ENCODE data around the gene MAN2A2.
"Not testable (repeated sequence)": the region's sequence is repeated elsewhere in the genome, so short reads cannot be mapped to it uniquely, and the experiment has no call there.

The MAN2A2 gene

GRCh38 chr15:90922712-90923322 is 19.7 kb downstream of the MAN2A2 start:
- not testable (repeated sequence) for DNase-seq

DNA sequence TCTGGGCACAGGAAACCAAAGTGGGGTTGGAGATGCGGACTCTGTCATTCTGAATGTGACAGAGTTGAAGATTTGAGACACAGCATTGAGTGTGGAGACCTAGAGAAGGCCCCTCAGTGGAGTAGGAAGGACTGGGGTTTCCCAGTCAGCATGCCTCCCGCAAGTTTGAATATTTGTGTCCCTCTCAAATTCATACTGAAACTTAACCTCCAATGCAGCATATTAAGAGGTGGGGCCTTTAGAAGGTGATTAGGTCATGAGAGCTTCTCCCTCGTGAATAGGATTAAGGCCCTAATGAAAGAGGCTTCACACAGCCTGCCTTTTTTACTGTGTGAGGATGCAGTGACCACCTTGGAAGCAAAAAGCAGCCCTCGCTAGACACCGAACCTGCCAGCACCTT is 21.3 kb downstream of the MAN2A2 start:
- DNase-seq, result no peak

DNA sequence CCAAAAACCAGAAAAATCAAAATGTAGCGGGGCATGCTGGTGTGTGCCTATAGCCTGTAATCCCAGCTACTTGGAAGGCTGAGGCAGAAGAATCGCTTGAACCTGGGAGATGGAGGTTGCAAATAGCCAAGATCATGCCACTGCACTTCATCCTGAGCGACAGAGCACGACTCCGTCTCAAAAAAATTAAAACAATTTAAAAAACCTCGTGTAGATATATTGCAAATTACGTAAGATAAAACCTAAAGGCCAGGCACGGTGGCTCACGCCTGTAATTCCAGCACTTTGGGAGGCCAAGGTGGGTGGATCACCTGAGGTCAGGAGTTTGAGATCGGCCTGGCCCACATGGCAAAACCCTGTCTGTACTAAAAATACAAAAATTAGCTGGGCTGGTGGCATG is 23.7 kb downstream of the MAN2A2 start:
- not testable (repeated sequence) for DNase-seq

GRCh38 chr15:90928106-90928505 is 25.0 kb downstream of the MAN2A2 start:
- DNase-seq, result not testable (repeated sequence)

DNA sequence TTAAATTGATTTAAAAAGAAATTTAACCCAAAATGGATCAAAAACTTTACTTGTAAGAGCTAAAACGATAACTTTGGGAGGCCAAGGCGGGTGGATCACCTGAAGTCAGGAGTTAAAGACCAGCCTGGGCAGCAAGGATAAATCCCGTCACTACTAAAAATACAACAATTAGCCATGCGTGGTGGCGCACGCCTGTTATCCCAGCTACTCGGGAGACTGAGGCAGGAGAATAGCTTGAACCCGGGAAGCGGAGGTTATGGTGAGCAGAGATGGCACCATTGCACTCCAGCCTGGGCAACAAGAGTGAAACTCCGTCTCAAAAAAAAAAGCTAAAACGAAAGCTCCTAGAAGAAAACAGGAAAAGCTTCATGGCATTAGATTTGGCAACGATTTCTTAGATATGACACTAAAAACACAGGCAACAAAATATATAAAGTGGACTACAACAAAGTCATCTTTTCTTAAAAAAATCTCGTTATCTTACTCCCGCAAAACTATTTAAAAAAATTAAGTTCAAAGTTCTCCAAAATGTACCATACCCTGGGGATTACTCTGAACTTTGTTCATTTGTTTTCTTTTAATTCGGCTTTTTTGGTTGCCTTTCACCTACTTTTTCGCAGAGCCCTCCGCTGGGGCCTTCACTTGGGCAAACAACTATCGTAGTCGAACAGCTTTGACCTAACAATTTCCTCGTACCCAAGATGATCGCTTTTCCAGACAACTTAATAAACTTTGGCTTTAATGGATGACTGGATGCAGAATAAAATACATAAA is 26.3 kb downstream of the MAN2A2 start:
- DNase-seq, result no peak

- peak; percentile 13 for DNase-seq
Measured at GRCh38 chr15:90930861-90931574, 27.9 kb downstream of the MAN2A2 start.

- DNase-seq, result no peak
Measured at GRCh38 chr15:90931575-90931827, 28.4 kb downstream of the MAN2A2 start.

GRCh38 chr15:90931828-90932659 is 28.9 kb downstream of the MAN2A2 start, which contains the start of gene HDDC3:
HDDC3 (minus strand) TSS chr15:90932549; CDS start chr15:90932540, 9 bp downstream.
- DNase-seq, result peak; percentile 76

GRCh38 chr15:90932660-90932991 is 29.5 kb downstream of the MAN2A2 start:
- no peak for DNase-seq

GRCh38 chr15:90933301-90933700 is 30.2 kb downstream of the MAN2A2 start:
- no peak for DNase-seq

GRCh38 chr15:90934256-90934948 is 31.3 kb downstream of the MAN2A2 start:
- DNase-seq, result peak; percentile 69

GRCh38 chr15:90934949-90935751 is 32.0 kb downstream of the MAN2A2 start, which contains the start of gene UNC45A:
UNC45A (plus strand) TSS chr15:90935285; CDS start chr15:90935325, 40 bp downstream.
- DNase-seq, result peak; percentile 64

GRCh38 chr15:90936823-90937222 is 33.7 kb downstream of the MAN2A2 start:
- DNase-seq, result no peak

DNA sequence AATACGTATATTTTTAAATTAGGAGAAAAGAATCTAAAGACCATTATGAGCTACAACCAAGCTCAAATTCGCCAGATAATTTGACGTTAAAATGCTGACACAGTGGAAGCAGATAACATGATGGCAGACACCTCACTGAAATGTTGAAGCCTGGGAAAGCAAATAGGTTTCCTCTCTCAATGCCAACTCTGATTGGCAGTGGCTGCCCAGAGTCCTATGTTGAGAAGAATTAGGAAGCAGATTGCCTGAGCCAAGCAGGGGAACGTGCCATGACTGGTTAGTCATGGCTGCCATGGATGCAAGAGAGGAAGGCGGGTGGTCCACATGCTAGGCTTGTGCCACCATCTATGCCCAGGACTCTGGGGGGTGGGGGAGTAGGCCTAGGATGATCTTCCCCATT is 35.2 kb downstream of the MAN2A2 start:
- no peak for DNase-seq

GRCh38 chr15:90939756-90940155 is 36.7 kb downstream of the MAN2A2 start:
- no peak for DNase-seq

- no peak for DNase-seq
Measured at GRCh38 chr15:90941038-90941437, 37.9 kb downstream of the MAN2A2 start.

- no peak for DNase-seq
Measured at GRCh38 chr15:90942354-90943120, 39.4 kb downstream of the MAN2A2 start.

DNA sequence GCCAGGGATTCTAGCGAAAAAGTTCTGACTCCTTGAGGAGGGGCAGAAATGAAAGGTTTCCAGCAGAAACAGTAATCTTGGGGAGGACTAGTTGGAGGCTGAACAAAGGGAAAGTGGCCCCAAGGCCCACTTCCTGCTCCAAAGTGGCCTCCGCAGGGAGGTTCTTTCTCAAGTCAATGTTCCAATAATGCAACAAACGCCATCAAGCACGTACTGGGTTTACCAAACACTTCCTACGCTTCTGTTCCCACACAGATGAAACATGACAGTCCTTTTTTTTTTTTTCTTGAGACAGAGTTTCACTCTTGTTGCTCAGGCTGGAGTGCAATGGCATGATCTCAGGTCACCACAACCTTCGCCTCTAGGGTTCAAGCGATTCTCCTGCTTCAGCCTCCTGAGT is 42.0 kb downstream of the MAN2A2 start:
- no peak for DNase-seq

- no peak for DNase-seq
Measured at GRCh38 chr15:90946538-90946937, 43.4 kb downstream of the MAN2A2 start.

- DNase-seq, result no peak
Measured at GRCh38 chr15:90946941-90947576, 44.0 kb downstream of the MAN2A2 start.

Measured in NCI-H1694 treated with DMSO at 0.1 percent for 48 hours (cell line).